HG03108 (cell line): ENCODE results near the gene ABCA3.
A peak's percentile ranks its signal among the peaks of the same experiment; 100 is the strongest.
"Not testable (repeated sequence)": the region's sequence is repeated elsewhere in the genome, so short reads cannot be mapped to it uniquely, and the experiment has no call there.

Experiments used
- ATAC-seq: cut with Tn5 transposase; IDR thresholded peaks from one replicate; pipeline ENCODE4 v1.9.1; 2021; ENCODE audit warnings: moderate library complexity; ENCODE audit not compliant: unreplicated experiment

ABCA3 gene

GRCh38 chr16:2340564-2341455, at the start of gene ABCA3:
Gene ABCA3 (minus strand): TSS chr16:2340728. CDS start chr16:2326466, 14,262 bp downstream.
- ATAC-seq: peak; percentile 80

- ATAC-seq: no peak
Measured at GRCh38 chr16:2388875-2389433, 48.4 kb upstream of the ABCA3 start.

GRCh38 chr16:2388139-2388874, 47.8 kb upstream of the ABCA3 start:
- ATAC-seq: no peak

- no peak for ATAC-seq
Measured at GRCh38 chr16:2386990-2387389, 46.5 kb upstream of the ABCA3 start.

GRCh38 chr16:2385982-2386381, 45.5 kb upstream of the ABCA3 start:
- not testable (repeated sequence) for ATAC-seq

GRCh38 chr16:2385190-2385836, 44.8 kb upstream of the ABCA3 start:
- ATAC-seq: no peak

- no peak for ATAC-seq
Measured at GRCh38 chr16:2384426-2384825, 43.9 kb upstream of the ABCA3 start.

- ATAC-seq: no peak
Measured at GRCh38 chr16:2383501-2383900, 43.0 kb upstream of the ABCA3 start.

- no peak for ATAC-seq
Measured at GRCh38 chr16:2374644-2375043, 34.1 kb upstream of the ABCA3 start.

- ATAC-seq: no peak
Measured at GRCh38 chr16:2373176-2373575, 32.6 kb upstream of the ABCA3 start.

- ATAC-seq: no peak
Measured at GRCh38 chr16:2372684-2373083, 32.2 kb upstream of the ABCA3 start.

GRCh38 chr16:2371421-2371820, 30.9 kb upstream of the ABCA3 start:
- ATAC-seq: no peak

GRCh38 chr16:2370721-2371120, 30.2 kb upstream of the ABCA3 start:
- ATAC-seq: no peak

GRCh38 chr16:2366660-2367309, 26.3 kb upstream of the ABCA3 start:
- ATAC-seq: no peak

GRCh38 chr16:2365397-2366294, 25.1 kb upstream of the ABCA3 start:
- ATAC-seq: no peak

- ATAC-seq: no peak
Measured at GRCh38 chr16:2364638-2365210, 24.2 kb upstream of the ABCA3 start.

- no peak for ATAC-seq
Measured at GRCh38 chr16:2362218-2362617, 21.7 kb upstream of the ABCA3 start.

- no peak for ATAC-seq
Measured at GRCh38 chr16:2361129-2361528, 20.6 kb upstream of the ABCA3 start.

- ATAC-seq: no peak
Measured at GRCh38 chr16:2359919-2360318, 19.4 kb upstream of the ABCA3 start.
